ENCODE measurements around the gene SEH1L. TPM values are rescaled to one million over a fixed set of nuclear protein-coding genes. Genes with fewer than 3 reads are reported as not detected.
"Not testable (repeated sequence)": the region's sequence is repeated elsewhere in the genome, so short reads cannot be mapped to it uniquely, and the experiment has no call there.

The SEH1L gene
- total RNA-seq, 2 donors from 2014 or later, result 77.8 to 94.5 TPM

DNA sequence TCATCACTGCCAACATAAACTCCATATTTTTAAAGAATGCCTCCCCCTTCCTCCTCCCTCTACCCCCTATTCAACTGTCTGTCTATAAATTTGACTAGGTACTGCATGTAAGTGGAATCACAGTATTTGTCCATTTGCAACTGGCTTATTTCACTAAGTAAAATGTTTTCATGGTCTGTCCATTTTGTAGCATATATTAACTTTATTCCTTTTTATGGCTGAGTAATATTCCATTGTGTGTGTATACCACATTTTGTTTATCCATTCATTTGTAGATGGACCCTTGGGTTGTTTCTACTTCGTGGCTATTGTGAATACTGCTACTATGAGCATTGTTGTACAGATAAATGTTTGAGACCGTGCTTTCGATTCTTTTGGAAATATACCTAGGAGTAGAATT, 10.7 kb downstream of the SEH1L start:
- ATAC-seq (replicated peaks in 1 of 2) (no peak), DNase-seq (no peak)
- Mint-ChIP-seq H3K4me1 (ENCODE audit: low read depth) (peaks cover 9% of the 10 kb centered on the region), H3K36me3 (ENCODE audit: insufficient read depth in 2 of 2) (peaks cover 5 to 18% of the 10 kb centered on the region in 2 donors), H3K27ac (no peak overlapping the region), H3K27me3 (ENCODE audit: low read depth) (no peaks in the 10 kb centered on the region), H3K9me3 (no peaks in the 10 kb centered on the region), H3K4me3 (no peak overlapping the region)

DNA sequence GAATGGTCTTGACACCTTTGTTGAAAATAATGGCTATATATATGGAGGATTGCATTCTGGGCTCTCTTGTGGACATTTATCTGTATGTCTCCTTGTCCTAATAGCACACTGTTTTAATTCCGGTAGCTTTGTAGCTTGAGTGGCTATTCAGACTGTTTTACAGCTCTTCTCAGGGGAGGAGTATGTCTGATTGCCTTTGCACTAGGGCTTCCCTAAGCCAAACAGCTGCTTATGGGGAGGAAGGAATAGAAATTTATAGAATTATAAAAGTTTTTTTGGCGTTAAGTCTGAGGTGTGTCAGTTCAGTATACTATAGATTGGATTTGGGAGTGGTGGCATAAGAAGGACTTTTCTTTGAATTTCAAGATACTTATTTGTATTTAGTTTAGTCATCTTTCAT, 12.6 kb downstream of the SEH1L start:
- no peaks in the 10 kb centered on the region for H3K27me3 Mint-ChIP-seq (ENCODE audit: low read depth)
- DNase-seq (no peak), ATAC-seq (replicated peaks in 1 of 2) (no peak)
- H3K36me3 Mint-ChIP-seq (ENCODE audit: insufficient read depth in 2 of 2), result peaks cover 5 to 29% of the 10 kb centered on the region in 2 donors
- no peak overlapping the region for H3K27ac Mint-ChIP-seq
- peaks cover 9% of the 10 kb centered on the region for H3K4me1 Mint-ChIP-seq (ENCODE audit: low read depth)
- H3K4me3 Mint-ChIP-seq, result no peak overlapping the region
- H3K9me3 Mint-ChIP-seq, result no peaks in the 10 kb centered on the region

DNA sequence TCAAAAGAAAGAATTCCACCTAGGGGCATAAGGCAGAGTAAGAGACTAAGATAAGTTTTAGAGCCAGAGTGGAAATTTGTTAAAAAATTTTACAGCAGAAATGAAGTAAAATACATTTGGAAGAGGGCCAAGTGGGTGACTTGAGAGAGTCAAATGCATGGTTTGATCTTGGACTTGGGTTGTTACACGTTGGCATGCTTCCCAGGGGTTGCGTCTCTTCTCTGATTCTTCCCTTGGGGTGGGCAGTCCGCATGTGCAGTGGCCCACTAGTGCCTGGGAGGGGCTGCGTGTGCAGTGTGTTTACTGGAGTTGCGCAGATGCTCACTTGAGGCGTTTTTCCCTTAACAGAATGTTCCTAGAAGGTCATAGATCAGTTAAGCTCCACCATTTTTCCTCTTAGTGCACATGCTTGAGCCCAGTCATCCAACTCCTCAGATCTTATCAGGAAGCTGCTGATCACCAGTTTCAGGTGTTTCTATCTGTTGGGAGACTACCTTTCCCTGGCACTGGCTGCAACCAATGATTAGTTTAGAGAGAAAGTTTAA, 13.1 kb downstream of the SEH1L start:
- Mint-ChIP-seq H3K36me3 (ENCODE audit: insufficient read depth in 2 of 2) (peaks cover 5 to 33% of the 10 kb centered on the region in 2 donors), H3K4me1 (ENCODE audit: low read depth) (peaks cover 9% of the 10 kb centered on the region), H3K27ac (no peak overlapping the region), H3K4me3 (no peak overlapping the region), H3K9me3 (no peaks in the 10 kb centered on the region), H3K27me3 (ENCODE audit: low read depth) (no peaks in the 10 kb centered on the region)
- no peak for DNase-seq
- ATAC-seq (replicated peaks in 1 of 2), result no peak

DNA sequence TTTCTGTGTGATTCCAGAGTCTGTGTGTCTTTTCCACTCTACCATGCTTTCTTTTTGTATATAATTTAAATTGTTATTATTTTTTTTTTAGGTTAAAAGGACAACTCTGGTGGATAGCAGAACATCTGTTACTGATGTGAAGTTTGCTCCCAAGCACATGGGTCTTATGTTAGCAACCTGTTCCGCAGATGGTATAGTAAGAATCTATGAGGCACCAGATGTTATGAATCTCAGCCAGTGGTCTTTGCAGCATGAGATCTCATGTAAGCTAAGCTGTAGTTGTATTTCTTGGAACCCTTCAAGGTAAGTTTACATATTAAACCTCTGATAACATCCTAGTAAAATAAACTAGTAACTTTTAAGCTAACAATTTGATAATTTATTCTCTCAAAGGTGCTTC, 15.3 kb downstream of the SEH1L start:
- ATAC-seq (replicated peaks in 1 of 2) (no peak), DNase-seq (no peak)
- H3K36me3 Mint-ChIP-seq (ENCODE audit: insufficient read depth in 2 of 2), result peaks cover 2 to 34% of the 10 kb centered on the region in 2 donors
- no peaks in the 10 kb centered on the region for H3K9me3 Mint-ChIP-seq
- H3K4me3 Mint-ChIP-seq, result no peak overlapping the region
- no peaks in the 10 kb centered on the region for H3K27me3 Mint-ChIP-seq (ENCODE audit: low read depth)
- peaks cover 16% of the 10 kb centered on the region for H3K4me1 Mint-ChIP-seq (ENCODE audit: low read depth)
- no peak overlapping the region for H3K27ac Mint-ChIP-seq

DNA sequence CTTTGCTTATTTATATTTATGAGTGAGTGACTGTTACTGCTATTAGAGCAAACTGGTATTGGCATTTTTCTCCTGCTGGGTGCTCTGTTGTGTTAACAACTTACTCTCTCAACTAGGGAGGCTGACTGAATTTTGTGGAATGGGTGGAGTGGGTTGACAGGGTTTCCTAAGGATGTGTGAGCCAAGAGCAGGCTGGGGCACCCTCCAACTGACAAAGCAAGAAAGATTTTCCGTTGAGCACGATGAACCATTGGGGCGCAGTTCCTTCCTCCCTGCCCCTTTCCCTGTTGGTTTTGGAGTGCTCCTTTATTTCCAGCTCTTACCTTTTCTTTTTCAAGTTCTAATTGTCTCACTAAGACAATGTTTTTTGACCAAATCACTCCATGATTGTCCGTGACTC, 20.3 kb downstream of the SEH1L start:
- peak overlapping the region; percentile 9 for H3K27ac Mint-ChIP-seq
- H3K36me3 Mint-ChIP-seq (ENCODE audit: insufficient read depth in 2 of 2), result peaks cover 6 to 47% of the 10 kb centered on the region in 2 donors
- H3K9me3 Mint-ChIP-seq, result no peaks in the 10 kb centered on the region
- H3K27me3 Mint-ChIP-seq (ENCODE audit: low read depth), result no peaks in the 10 kb centered on the region
- DNase-seq (no peak), ATAC-seq (replicated peaks in 1 of 2) (no peak)
- no peak overlapping the region for H3K4me3 Mint-ChIP-seq
- H3K4me1 Mint-ChIP-seq (ENCODE audit: low read depth), result peaks cover 15% of the 10 kb centered on the region

DNA sequence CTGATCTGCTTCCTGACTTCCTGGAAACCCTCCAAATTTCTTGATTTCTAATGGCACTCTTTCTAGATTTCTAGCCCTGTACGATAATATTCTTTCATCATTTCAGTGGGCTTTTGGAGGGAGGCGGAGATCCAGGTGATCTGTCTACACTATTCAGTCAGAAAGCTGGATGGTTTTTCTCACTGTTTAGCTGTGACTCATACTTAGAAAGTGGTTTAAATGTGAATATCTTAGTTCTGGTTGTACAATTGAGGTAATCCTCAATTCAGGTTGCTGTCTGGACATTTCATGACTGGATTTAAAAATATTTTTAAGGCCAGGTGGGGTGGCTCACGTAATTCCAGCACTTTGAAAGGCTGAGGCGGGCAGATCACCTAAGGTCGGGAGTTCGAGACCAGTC, 20.8 kb downstream of the SEH1L start:
- Mint-ChIP-seq H3K36me3 (ENCODE audit: insufficient read depth in 2 of 2) (peaks cover 6 to 46% of the 10 kb centered on the region in 2 donors), H3K27ac (peak overlapping the region; percentile 9), H3K4me1 (ENCODE audit: low read depth) (peaks cover 15% of the 10 kb centered on the region), H3K27me3 (ENCODE audit: low read depth) (no peaks in the 10 kb centered on the region), H3K4me3 (no peak overlapping the region), H3K9me3 (no peaks in the 10 kb centered on the region)
- DNase-seq, result no peak
- peak; percentile 50 to 52 for ATAC-seq (replicated peaks in 1 of 2)

DNA sequence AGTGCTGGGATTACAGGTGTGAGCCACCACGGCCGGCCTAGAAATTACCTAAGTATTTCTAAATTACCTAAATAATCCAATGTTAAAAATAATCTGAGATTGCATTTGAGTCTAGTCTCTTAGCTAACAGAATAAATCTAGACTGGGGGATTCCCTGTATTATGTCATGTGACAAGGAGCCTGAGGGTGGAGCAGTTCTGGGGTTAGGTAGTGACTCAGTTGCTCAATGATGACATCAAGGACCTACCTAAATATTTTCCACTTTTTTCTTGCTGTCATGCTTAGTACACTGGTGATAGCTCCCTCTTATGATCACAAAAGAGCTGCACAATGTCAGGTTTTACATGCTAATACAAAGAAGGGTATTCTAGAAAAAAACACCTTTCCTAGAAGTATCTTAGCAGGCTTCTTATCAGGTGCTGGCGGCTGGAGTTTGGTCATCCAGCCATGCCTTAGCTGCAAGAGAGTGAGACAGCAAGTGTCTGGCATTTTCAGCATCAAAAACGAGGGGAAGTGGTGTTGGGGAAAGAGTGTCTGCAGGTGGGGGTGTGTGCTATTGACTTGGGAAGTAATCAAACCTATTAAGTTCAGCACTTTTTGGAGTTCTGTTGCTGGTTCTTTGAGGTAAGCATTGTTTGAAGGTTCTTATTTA, 25.9 kb downstream of the SEH1L start:
- H3K27me3 Mint-ChIP-seq (ENCODE audit: low read depth), result no peaks in the 10 kb centered on the region

DNA sequence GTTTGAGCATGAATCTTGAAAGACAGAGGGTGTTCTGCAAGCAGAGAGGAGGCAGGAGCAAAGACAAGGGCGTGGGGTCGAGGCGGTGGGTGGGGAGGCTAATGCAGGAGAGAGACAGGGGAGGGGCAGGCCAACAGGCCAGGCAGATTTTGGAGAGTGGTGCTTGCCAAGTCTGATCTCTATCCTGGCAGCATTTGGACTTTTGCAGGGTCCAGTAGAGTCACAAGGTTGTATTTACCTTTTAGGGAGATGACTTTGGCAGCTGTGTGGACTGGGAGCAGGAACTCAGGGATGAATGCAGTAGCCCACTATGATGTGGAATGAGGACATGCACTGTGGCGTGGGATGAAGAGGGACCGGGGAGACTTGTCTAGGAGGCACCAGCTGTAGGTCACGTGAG, 27.7 kb downstream of the SEH1L start:
- no peak overlapping the region for H3K27ac Mint-ChIP-seq
- peaks cover 2 to 34% of the 10 kb centered on the region in 2 donors for H3K36me3 Mint-ChIP-seq (ENCODE audit: insufficient read depth in 2 of 2)
- H3K4me3 Mint-ChIP-seq, result no peak overlapping the region
- DNase-seq, result no peak
- no peaks in the 10 kb centered on the region for H3K9me3 Mint-ChIP-seq
- H3K27me3 Mint-ChIP-seq (ENCODE audit: low read depth), result no peaks in the 10 kb centered on the region
- H3K4me1 Mint-ChIP-seq (ENCODE audit: low read depth), result no peaks in the 10 kb centered on the region
- no peak for ATAC-seq (replicated peaks in 1 of 2)

More for the DNA sequence above, 25.9 kb downstream of the SEH1L start:
- DNase-seq, result no peak
- Mint-ChIP-seq H3K36me3 (ENCODE audit: insufficient read depth in 2 of 2) (peaks cover 2 to 35% of the 10 kb centered on the region in 2 donors), H3K9me3 (no peaks in the 10 kb centered on the region), H3K4me1 (ENCODE audit: low read depth) (peaks cover 2% of the 10 kb centered on the region), H3K4me3 (no peak overlapping the region), H3K27ac (no peak overlapping the region)
- ATAC-seq (replicated peaks in 1 of 2), result peak; percentile 56 to 64

DNA sequence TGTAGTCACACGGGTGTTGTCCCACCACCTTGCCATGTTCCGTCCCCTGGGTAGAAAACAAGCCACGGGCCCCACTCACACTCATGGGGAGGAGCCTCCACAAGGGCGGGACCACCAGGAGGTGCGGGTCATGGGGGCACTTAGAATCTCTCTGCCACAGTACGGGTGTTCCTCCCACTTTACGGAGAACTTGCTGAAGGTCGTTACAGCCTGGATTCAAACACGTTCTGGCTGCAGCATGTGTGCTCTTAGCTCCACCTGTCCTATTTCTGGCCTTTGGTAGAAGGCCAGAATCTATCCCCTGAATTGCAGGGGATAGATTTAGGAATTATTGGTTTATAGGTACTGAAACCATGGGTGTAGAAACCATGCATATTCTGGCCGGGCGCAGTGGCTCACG, 28.5 kb downstream of the SEH1L start:
- Mint-ChIP-seq H3K9me3 (no peaks in the 10 kb centered on the region), H3K4me1 (ENCODE audit: low read depth) (no peaks in the 10 kb centered on the region), H3K4me3 (no peak overlapping the region), H3K36me3 (ENCODE audit: insufficient read depth in 2 of 2) (peaks cover 2 to 26% of the 10 kb centered on the region in 2 donors), H3K27me3 (ENCODE audit: low read depth) (no peaks in the 10 kb centered on the region), H3K27ac (no peak overlapping the region)
- ATAC-seq (replicated peaks in 1 of 2), result no peak
- no peak for DNase-seq

DNA sequence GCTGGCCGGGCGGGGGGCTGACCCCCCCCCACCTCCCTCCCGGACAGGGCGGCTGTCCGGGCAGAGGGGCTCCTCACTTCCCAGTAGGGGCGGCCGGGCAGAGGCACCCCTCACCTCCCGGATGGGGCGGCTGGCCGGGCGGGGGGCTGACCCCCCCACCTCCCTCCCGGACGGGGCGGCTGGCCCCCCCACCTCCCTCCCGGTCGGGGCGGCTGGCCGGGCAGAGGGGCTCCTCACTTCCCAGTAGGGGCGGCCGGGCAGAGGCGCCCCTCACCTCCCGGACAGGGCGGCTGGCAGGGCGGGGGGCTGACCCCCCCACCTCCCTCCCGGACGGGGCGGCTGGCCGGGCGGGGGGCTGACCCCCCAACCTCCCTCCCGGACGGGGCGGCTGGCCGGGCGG, 32.3 kb downstream of the SEH1L start:
- H3K4me3 Mint-ChIP-seq; H3K9me3 Mint-ChIP-seq; H3K4me1 Mint-ChIP-seq (ENCODE audit: low read depth); H3K27me3 Mint-ChIP-seq (ENCODE audit: low read depth); H3K27ac Mint-ChIP-seq; ATAC-seq (replicated peaks in 1 of 2); DNase-seq: not testable (repeated sequence)
- peaks cover 2 to 13% of the 10 kb centered on the region in 2 donors for H3K36me3 Mint-ChIP-seq (ENCODE audit: insufficient read depth in 2 of 2)

DNA sequence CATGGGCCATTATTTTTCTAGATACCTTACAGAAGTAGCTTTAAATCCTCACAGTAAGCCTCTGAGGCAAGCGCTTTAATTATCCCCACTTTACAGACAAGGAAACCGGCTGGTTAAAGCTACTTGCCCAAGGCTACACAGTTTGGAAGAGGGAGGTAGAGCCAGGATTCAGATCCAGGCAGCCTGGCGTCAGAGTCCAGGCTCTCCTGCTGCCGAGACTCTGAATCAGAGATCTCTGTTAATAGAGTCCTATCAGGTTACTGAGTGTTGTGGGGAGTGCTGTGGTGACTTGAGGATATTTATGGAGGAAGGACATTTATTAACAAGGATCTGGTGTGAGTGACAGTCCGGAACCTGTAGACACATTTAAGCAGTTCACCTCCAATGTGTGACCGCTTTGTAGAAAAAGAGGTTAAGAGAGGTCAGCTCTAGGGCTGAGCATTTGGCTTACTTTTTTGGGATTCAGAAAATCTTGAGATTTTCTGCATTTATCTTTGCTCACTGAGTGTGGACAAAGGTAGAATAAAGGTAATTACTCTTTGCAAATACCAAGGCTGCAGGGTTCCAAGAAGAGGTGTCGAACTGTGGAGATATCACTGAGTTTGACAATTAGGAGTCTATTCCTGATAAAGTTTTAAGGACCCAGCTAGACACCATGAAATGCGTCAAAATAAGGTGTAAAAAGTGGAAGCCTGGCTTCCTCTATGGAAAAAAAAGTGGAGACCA, 41.7 kb downstream of the SEH1L start:
- H3K36me3 Mint-ChIP-seq (ENCODE audit: insufficient read depth in 2 of 2), result peaks cover 10 to 19% of the 10 kb centered on the region in 2 donors
- H3K27me3 Mint-ChIP-seq (ENCODE audit: low read depth), result no peaks in the 10 kb centered on the region
- no peak for ATAC-seq (replicated peaks in 1 of 2)
- peak overlapping the region; percentile 95 to 99 for H3K4me3 Mint-ChIP-seq
- peak overlapping the region; percentile 88 for H3K27ac Mint-ChIP-seq
- DNase-seq, result no peak
- no peaks in the 10 kb centered on the region for H3K9me3 Mint-ChIP-seq
- H3K4me1 Mint-ChIP-seq (ENCODE audit: low read depth), result peaks cover 21% of the 10 kb centered on the region

DNA sequence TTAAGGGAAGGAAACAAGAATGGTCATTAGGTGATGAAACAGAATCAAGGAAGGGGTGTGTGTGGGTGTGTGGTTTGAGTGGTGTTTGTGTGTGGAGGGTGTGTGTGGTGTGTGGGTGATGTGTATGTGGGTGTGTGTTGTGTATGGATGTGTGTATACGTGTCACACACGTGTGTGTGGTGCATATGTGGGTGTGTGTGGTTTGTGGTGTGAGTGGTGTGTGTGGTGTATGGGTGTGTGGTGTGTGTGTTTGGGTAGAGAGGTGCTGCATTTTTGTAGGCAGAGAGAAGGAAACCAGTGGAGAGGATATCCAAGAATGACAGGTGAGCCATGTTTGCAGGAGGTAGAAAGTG, 42.3 kb downstream of the SEH1L start:
- Mint-ChIP-seq H3K4me3 (peak overlapping the region; percentile 95 to 99), H3K36me3 (ENCODE audit: insufficient read depth in 2 of 2) (peaks cover 10 to 17% of the 10 kb centered on the region in 2 donors), H3K27ac (peak overlapping the region; percentile 88), H3K27me3 (ENCODE audit: low read depth) (no peaks in the 10 kb centered on the region), H3K4me1 (ENCODE audit: low read depth) (peaks cover 21% of the 10 kb centered on the region), H3K9me3 (no peaks in the 10 kb centered on the region)
- DNase-seq (peak; percentile 64 to 72), ATAC-seq (replicated peaks in 1 of 2) (peak in 1 of 2 donors; percentile 10)

DNA sequence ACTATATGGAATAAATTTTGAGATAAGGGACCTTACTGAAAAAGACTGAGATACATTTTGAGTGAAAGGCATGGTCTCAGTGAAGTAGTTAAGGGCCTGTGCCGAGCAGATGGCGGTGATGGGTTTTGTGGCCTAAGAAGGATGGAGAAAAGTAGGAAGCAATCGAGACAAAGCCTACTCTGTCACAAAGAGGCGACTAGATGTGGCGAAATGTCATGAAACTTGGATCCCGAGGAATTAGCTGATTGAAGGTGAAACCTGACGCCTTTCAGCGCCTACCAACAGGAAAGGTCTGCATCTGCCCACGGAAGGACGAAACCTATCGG, 42.8 kb downstream of the SEH1L start:
- H3K4me1 Mint-ChIP-seq (ENCODE audit: low read depth), result peaks cover 21% of the 10 kb centered on the region
- peak overlapping the region; percentile 95 to 99 for H3K4me3 Mint-ChIP-seq
- DNase-seq (no peak), ATAC-seq (replicated peaks in 1 of 2) (no peak)
- H3K9me3 Mint-ChIP-seq, result no peaks in the 10 kb centered on the region
- H3K27ac Mint-ChIP-seq, result peak overlapping the region; percentile 88
- H3K36me3 Mint-ChIP-seq (ENCODE audit: insufficient read depth in 2 of 2), result peaks cover 10 to 15% of the 10 kb centered on the region in 2 donors
- no peaks in the 10 kb centered on the region for H3K27me3 Mint-ChIP-seq (ENCODE audit: low read depth)

All from activated T-cell treated with anti-CD3 and anti-CD28 coated beads, Interleukin-2, amount 50 U/mL, for 72 hours (primary cell).